GM12892 (cell line): ENCODE measurements around the gene SPCS1.

Experiments
- POLR2A ChIP-seq: IDR thresholded peaks from 2 replicates; pipeline ENCODE4 v1.6.1; 2011; ENCODE audit warnings: low read depth, low read length, control low read depth
- TAF1 ChIP-seq: IDR thresholded peaks from 2 replicates; pipeline ENCODE4 v1.6.1; 2011; ENCODE audit warnings: low read depth, mild to moderate bottlenecking, control low read depth, low read length, borderline replicate concordance

DNA sequence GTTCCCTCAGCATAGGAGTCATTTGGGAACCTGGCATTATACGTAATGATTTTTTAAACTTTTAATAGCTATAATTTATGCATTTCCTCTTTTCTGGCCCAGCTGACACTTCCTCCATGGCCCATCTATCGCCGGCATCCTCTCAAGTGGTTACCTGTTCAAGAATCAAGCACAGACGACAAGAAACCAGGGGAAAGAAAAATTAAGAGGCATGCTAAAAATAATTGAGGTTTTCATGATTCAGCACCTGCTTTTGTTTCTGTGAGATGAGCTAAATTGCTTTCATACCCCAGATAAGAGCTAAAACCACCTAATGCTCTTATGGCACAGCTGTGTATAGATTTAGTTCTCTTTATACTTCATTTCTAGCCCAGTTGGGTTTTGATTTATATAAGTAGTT lies 1.7 kb downstream of the SPCS1 start:
- TF ChIP-seq POLR2A (no peak), TAF1 (no peak)
